Measurements from ENCODE around the gene SPATA24.
"Not testable (repeated sequence)": the region's sequence is repeated elsewhere in the genome, so short reads cannot be mapped to it uniquely, and the experiment has no call there.

The SPATA24 gene

DNA sequence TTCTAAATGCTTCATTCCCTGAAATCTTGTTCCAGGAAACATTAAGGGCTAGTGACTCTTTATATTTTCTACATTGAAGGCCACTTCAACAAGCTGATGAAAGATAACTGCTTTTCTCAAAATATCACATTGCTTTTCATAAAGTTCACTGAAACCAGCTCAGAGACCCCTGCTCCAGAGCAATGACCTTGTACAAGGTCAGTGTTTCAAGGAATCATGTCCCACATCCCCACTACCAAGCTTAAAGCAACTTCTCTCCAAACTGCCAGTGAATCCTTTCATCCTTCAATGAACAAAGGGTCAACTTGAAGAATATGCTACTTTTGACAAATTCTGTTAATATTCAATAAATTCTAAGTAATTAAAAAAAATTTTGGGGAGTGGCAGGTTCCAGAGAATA, 12.0 kb upstream of the SPATA24 start:
- no peak for DNase-seq

DNA sequence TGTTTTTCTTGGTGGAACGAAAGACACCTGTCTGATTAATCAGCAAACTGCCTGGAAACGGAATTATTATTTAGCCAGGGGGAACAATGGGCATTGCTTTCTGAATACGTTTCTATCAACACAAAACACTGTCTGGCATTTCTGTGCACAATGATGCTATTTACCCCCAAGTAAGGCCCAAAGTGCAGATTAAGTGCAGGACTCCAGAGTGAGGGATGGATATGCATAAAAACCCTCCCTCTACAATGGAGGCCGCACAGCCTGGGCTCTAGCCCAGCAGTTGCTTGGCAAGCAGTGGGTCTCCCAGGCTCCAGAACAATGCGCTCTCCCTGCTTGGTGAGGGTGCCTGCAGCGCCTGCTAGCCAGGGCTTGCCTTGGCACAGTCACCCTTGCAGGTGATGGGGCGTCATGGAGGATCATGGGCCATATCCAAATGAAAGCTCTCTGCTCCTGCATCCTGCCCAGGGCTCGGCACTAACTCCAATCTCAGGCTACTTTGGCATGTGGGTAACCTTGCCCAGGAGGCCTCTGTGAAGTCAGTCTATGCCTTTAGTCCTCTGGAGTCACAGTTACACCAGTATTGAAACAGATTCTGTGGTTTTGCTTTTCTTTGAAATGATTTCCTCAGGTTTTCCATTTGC, 11.5 kb upstream of the SPATA24 start:
- DNase-seq: peak in 1 of 4 experiments; percentile 21

DNA sequence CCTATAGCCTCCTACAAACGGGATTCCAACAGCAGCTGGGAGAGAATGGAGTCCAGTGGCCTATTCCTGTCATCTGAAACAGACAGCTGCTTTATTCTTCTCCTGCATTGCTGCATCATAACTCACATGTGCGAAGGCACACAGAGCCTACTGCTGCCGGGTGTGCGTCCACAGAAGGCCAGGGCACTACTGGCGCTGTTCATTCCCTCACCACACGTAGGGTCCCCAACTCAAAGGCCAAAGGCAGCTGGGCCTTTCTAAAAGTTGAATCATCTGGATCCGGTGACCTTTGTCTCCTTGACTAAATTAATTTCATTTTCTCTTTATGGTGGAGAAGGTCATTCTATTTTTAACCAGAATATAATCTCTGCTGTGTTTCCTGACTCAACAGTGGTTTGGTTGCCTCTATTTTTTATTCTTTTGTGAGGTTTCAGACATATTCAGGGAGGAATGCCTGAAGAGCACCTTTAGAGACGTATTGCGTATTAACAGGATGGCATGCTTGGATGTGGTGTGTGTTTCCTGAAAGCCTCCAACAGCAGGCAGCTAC, 10.8 kb upstream of the SPATA24 start:
- no peak for DNase-seq

DNA sequence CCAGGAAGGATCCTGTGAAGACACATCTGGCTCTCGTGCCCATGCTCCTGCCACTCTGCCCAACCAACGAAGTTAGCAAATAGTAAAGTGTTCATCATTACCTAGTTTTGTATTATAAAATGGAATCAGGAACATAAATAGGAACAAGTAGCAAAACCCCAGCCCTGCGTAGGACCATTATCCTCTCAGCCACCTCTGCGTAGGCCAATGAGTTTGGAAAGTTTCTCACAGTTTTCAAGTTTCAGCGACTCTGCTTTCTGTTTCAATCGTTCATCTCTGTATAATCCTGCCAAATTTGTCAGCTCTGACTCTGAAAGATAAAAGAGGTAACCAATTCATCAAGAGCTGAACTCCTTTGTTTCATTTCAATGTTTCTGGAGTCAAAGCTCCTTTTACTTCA, 10.1 kb upstream of the SPATA24 start:
- DNase-seq: no peak

DNA sequence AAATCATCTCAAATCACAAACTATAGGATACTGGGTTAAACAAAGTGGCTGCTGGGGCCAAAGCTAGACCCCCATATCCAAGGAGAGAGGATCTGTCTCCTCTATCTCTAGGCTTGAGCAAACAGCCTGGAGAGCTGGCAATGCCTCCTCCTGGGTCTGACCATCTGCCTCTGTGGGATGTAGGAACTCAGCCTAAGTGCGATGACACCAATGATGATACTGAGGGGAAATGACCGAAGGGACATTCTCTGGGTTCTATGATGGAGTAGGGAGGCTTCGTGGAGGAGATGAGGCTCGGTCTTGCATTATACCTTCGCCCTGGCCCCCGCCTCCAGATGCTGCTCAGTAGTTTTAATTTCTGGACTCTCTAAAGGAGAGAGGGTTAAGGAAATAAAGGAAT, 9.3 kb upstream of the SPATA24 start:
- no peak for DNase-seq

DNA sequence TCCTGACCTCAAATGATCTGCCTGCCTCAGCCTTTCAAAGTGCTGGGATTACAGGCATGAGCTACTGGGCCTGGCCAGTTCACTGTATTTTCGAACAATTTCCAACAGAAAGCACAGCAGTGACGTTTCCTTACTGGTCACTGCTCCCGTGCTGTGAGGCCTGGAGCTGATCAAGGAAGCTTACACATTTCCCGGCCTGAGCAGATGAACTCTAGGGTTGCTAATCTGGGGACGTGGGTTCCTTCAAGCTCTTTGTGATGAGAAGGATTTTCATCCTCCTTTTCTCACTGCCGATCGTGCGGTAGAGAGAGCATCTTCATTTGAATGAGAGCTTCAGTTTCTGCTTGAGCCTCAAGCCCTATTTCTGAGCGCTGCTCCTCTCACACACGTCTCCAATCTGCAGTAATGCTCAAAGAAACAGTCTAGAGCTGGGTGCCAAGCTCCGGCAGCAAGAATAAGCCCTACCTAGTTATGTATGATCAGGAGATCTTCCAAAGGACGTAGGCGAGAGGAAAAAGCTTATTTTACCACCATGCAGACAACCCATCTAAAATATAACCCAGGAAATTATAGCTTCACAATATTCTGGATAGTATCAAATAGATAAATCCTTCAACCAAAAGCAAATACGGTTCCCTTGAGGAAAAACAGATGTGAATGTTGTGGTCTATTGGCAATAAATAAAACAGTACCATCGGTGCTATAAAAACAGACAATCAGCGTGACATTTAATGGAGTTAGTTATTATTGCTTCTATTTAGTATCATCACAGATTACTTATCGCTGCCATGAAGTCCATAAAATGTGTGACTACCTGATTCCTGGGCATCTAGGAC, 7.3 kb upstream of the SPATA24 start:
- DNase-seq: no peak

DNA sequence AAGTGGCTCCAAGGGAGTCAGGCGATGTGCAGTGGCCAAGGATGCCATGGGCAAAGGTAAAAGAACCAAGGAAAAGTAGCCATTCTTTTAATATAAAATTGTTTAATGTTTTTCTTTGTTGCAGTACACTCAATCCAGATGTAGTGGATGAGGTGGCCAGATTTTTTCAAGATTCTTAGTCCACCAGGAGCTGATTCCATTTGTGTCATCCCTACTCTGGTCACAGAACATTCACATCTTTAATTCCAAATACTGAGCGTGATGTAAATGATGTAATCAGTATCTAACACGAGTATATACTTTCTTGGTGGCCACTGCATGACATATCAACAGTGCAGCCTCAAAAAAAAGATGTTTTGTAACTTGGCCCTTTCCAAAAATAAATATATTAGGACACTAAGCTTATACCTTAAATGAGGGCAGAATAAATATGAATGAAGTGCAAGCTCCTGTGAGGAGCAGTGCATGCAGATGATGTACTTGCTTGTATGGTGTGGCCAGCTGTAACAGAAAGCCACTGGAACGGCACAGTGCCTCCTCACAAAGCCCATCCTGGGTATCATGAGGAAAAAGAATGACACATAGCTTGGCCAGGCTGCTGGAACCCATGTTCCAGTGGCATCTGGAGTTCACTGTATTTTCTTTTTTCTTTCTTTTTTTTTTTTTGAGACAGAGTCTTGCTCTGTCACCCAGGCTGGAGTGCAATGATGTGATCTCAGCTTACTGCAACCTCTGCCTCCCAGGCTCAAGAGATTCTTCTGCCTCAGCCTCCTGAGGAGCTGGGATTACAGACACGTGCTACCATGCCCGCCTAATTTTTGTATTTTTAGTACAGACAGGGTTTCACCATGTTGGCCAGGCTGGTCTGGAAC, 6.5 kb upstream of the SPATA24 start:
- DNase-seq: no peak

DNA sequence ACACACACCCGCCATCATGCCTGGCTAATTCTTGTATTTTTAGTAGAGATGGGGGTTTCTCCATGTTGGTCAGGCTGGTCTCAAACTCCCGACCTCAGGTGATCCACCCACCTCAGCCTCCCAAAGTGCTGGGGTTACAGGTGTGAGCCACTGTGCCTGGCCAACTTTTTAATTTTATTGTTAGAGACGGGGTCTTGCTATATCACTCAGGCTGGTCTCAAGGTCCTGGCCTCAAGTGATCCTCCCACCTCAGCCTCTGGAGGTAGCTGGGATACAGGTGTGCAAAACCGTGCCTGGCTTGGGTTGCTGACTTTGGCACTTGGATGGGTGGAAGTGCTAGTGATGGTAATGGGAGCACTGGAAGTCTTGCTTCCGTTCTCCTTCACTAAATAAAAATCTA, 5.2 kb upstream of the SPATA24 start:
- not testable (repeated sequence) for DNase-seq

DNA sequence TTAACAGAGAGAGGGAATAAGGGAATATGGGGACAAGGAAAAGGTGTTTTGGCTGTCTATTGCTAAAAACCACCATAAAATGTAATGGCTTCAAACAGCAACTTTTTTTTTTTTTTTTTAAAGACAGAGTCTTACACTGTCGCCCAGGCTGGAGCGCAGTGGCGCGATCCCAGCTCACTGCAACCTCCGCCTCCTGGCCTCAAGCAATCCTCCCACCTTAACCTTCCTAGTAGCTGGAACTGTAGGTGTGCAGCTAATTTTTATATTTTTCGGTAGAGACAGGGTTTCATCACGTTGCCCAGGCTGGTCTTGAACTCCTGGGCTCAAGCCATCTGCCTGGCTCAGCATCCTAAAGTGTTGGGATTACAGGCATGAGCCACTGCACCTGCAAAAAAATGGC, 4.3 kb upstream of the SPATA24 start:
- no peak for DNase-seq

DNA sequence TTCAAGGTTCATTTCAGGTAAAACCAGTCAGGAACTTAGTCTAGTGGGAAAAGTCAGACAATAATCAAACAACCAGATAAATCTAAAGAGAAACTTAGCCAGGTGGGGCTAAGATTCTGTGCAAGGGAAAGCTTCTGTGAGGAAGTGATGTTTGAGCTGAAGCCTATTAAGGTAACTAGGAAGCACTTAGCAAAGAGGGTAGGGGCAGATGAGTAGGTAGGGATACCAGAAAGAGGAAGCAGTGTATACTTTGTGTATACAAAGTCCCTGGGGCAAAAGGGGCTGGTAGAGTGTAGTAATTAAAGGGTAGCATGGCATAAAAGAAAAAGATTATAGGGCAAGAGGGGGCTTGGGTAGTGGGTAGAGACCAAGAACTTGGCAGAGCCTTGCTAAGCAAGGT, 3.6 kb upstream of the SPATA24 start:
- DNase-seq: no peak

DNA sequence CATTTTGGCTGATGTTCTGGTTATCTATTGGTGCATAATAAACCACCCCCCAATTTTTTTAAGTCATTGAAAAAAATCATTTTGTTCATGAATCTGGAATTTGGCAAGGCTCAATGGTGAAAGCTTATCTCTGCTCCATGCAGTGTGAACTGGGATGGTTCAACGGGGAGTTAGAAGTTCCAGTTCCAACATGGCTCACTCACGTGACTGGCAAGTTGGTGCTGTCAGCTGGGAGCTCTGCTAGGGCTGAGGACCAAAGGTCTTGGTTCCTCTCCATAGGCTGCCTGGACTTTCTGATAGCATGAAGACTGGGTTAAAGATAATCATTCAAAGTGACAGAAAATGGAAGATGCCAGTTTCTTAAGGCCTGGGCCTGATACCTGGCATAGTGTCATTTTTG, 3.1 kb upstream of the SPATA24 start:
- DNase-seq: no peak

DNA sequence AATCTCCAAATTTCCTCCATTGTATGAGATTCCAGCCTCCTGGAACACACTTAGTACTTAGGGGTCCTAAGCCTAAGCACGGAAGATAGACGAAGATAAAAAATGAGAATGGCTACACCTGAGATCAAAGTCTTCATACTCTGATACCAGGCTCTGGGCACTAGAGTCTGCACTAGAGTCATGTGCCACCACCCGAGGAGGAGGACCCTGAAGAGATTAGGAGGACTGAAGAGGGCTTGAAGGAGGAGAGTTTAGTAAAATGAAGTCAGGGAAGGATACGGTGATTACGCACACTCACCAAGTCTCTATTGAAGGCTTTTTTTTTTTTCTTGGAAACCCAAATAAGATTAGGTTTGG, 573 bp upstream of the SPATA24 start:
- no peak for DNase-seq

DNA sequence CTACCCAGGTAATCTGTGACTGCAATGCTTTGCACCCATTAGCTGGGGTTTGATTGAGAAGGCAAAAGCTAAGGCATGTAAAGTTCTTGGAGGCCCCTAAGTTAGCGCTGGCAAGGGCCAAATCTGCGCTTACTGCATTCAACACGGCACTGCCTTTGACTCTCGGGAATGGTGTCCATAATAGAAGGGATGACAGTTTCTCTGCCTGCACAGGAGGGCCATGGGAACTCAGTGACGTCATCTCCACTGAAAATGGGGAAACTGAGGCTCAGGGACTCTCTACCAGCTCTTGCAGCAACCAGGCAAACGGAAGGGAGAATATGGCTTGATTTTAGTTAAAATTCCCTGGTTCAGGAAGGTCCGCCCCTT, 487 bp downstream of the SPATA24 start:
- DNase-seq: no peak

DNA sequence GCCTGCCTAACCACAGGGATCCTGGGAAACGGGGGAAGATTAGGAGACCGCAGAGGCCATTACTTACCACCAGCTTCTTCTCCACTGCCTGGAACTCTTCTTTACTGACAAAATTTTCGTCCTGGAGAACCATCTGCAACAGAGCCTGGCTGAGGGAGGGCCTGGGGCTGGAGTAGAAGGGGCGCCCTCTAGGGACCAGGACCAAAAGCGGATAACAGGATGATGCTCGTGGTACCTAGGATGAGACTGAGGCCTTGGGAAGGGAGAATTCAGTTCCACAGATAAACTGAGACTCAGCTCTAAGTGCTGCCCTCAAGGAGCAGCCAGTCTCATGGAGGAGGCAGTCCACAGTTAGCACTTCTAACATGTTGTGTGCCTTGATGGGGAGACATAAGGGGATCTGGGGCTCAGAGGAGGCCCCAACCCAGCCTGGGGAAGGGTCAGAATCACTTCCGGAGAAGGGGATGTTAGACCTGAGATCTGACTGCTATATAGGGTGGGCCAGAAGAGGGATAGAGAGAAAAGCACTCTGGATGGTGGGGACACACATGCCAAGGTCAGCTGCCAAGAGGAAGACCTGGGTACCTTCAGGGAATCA, 1.2 kb downstream of the SPATA24 start:
- DNase-seq: no peak

DNA sequence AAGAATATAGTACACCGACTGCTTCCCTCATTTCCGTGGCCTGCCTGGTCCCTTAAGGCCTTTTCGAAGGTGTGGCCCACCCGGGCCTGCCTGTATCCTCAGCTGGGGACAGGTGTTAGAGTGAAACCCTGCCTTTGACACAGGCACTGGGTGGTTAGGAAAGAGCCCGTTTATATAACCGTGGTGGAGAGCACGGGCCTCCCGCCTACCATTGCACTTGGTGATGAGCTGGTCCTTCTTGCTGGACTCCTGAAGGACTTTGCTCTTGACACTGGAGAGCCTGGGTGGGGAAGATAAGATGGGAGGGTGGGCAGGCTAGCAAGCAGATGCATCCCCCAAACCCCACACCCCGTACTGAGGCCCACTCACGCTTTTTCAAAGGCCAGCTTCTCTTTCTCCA, 2.3 kb downstream of the SPATA24 start:
- no peak for DNase-seq

DNA sequence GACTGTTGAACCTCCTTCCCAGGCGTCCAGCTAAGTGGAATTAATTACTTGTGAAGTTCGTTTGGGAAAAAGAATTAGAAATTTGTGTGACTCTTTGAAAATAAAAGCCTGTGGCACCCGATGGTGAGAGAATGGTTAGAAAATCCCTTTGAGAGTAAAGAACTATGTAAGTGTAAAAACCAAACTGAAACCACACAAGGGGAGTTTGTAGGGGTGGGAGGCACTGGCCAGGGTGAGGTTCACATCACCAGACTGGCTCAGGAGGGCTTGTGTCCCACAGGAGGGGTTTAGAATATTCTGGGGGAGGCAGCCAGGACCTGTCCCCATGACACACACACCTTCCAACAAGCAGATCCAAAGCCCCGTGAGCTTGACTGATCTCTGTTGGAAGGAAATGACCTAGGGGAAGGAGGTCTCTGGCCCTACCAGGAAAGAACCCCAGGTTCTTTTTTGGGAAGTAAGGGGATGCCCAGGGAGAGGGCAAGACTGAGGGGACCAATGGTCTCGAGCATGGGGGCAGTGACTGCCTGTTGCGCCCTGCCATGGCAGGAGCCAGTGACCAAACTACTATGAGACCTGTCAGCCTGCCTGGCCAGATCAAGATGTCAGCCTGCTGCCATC, 4.3 kb downstream of the SPATA24 start:
- no peak for DNase-seq

DNA sequence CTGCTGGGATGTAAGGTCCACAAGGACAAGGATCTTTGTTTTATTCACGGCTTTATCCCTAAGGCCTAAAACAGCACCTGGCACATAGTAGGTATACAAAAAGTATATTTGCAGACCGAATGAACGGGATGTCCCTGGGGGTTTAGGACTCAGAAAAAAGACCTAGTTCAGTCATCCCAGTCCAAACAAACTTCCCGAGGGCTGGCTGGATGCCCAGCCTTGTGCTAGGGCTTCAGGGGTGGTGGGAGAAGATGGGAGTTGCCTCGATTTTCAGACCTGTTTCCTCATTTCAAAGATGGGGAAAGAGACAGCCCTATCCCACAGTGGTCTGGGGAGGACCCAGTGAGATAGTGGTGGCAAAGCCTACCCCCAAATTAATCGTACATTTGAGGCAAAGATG, 6.0 kb downstream of the SPATA24 start:
- no peak for DNase-seq

DNA sequence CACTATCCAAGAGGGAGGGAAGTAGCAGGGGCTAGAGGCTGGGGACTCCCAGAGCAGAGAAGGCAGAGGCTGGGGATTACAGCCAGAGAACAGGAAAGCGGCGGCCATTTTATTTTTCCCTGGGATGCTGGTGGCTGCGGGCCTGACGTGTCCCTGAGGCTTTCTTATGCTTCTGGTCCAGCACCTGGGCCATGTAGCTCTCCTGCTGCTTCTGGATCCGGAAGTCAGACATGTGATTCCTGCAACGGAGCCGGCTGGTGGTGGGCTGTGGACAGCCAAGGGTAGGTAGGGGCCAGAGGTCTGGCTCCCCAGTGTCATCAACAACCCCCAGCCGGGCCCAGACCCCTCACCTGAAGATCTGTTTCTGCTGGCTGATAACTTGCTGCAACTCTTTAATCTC, 7.2 kb downstream of the SPATA24 start:
- DNase-seq: no peak

DNA sequence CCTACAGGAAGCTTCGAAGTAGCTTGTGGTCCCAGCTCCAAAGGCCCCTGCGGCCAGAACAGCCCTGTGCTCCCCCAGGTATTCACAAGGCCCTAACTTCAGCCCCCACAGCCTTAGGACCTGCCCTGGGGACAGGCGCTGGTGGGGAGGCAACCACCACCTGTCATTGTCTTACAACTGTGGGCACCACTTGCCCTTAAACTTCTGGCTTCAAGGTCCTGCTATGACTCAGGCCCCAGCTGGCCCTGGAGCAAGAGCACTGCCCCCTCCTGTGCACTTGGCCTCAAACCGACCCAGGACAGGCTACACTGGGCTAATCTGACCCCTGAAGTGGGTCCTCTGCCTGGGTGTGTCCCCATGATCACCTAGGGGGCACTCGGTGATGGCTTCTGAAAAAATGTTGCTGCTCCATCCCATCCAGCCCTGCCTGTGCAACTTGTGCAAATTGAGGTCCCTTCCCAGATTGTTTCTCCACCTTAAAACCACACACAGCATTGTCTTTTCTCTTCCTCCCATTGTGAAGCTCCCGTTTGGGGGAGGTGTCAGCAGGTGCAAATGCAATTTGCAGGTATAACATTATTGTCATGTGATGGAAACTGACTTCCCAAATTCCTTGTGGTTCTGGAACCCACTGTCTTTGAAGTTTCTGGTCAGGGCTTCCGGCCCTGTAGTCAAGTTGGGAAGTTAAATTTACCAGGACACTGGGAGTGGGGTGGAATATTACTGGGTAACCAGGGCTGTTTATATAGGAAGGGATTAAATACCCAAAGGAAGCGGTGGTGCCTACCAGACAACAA, 7.8 kb downstream of the SPATA24 start:
- DNase-seq: no peak

DNA sequence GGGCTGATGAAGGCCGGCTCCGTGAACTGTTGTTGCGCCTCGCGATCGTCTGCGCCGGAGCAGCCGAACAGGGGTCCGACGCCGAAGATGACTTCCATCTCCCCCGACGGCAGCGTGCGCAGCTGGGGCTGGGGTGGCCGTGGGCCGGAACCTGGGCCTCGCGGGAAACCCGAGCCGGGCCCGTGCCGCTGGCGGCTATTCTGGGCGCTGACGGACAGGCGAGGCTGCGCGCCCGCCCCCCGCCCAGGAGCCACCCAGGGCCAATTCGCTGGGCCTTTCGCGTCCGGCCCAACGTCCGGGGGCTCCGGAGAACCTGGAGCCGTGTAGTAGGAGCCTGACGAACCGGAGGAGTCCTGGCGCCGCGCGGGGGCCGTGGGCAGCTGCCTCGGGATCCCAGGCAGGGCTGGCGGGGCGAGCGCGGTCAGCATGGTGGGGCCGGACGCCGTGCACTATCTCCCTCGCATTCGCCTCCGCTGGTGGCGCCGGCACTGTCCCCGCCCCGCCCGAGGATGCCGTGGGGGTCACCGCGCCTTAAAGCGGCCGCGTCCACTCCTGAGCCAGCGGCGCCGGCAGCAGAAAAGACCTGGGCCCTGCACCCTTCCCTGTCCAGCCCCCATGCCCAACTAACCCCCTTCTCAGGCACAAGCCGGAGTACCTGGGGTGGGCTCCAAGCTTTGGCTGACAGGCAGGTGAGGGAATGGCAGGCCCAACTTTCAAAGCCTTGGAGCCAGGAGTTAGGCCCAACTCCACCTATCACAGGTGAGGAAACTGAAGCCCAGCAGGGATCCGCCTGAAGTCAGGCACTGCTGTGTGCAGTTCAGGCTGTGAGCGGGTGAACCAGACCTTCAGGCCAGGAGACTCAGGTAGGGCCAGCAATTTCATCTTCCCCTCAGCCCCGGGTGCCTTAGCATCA, 9.0 kb downstream of the SPATA24 start, which contains the start of gene PROB1:
TSS of gene PROB1 (minus strand) at position 451 of the 913 bp plus-strand sequence. CDS start at position 428, 23 bp downstream.
- DNase-seq: no peak
